ENCODE data around the gene SH2D4B.

Gene SH2D4B

DNA sequence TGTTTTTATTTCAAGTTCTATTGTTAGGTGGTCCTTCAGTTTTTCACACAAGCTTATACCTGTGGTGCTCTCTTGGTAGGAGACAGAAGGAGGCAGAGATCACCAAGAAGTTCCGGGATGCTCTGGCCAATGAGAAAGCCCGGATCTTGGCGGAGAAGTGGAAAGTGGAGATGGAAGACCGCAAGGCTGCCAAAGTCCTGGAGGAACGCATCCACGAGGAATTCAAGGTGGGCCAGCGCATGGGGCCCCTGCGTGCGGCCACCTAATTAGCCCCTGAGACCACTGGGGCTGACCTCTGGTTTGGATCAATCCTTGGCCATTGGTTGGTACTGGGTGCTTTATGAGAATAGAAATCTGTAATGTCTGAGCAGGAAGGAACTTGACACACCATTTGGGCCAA lies 33.6 kb downstream of the SH2D4B start:
- Mint-ChIP-seq H3K4me3 (no peak overlapping the region), H3K9me3 (peaks cover 6% of the 10 kb centered on the region), H3K27me3 (ENCODE audit: low read depth, poor library complexity) (peaks cover 3% of the 10 kb centered on the region), H3K27ac (no peak overlapping the region), H3K4me1 (peaks cover 25% of the 10 kb centered on the region), H3K36me3 (ENCODE audit: low read depth) (no peaks in the 10 kb centered on the region)
- no peak for DNase-seq
- TF ChIP-seq, protein P1, sequence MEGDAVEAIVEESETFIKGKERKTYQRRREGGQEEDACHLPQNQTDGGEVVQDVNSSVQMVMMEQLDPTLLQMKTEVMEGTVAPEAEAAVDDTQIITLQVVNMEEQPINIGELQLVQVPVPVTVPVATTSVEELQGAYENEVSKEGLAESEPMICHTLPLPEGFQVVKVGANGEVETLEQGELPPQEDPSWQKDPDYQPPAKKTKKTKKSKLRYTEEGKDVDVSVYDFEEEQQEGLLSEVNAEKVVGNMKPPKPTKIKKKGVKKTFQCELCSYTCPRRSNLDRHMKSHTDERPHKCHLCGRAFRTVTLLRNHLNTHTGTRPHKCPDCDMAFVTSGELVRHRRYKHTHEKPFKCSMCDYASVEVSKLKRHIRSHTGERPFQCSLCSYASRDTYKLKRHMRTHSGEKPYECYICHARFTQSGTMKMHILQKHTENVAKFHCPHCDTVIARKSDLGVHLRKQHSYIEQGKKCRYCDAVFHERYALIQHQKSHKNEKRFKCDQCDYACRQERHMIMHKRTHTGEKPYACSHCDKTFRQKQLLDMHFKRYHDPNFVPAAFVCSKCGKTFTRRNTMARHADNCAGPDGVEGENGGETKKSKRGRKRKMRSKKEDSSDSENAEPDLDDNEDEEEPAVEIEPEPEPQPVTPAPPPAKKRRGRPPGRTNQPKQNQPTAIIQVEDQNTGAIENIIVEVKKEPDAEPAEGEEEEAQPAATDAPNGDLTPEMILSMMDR (IDR thresholded peaks at IDR 0.05) = no peak

DNA sequence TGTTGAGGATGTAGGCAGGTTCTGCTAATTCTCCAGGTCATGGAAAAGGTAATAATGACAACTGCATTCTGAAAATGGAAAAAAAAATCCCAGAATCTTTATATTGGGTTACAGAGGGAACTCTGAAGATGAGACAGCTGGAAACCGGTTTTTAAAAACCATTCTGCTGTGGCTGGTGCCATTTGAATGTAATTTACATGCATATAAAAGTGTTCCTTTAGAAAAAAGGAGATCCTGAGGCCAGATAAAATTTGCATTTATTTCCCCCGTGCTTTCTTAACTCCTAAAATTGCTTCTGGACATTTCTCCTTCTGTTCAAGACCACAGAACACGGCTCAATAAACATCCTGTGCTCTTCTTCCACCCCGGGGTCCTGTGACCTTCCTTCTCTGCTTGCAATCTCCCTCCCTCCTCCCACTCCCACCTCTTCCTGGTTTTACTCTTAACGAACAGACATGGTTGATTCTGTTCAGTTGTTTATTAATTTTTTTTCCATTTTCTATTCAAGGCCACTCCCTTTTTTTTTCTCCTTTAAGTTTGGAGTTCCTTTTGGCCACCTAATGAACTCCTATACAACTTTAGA lies 41.6 kb downstream of the SH2D4B start:
- H3K27ac Mint-ChIP-seq = peak overlapping the region; percentile 38
- peaks cover 2% of the 10 kb centered on the region for H3K27me3 Mint-ChIP-seq (ENCODE audit: low read depth, poor library complexity)
- H3K36me3 Mint-ChIP-seq (ENCODE audit: low read depth) = no peaks in the 10 kb centered on the region
- peaks cover 6% of the 10 kb centered on the region for H3K9me3 Mint-ChIP-seq
- TF ChIP-seq, protein P1 (IDR thresholded peaks at IDR 0.05) = no peak
- no peak for DNase-seq
- peak overlapping the region; percentile 0 for H3K4me3 Mint-ChIP-seq
- H3K4me1 Mint-ChIP-seq = peaks cover 33% of the 10 kb centered on the region

DNA sequence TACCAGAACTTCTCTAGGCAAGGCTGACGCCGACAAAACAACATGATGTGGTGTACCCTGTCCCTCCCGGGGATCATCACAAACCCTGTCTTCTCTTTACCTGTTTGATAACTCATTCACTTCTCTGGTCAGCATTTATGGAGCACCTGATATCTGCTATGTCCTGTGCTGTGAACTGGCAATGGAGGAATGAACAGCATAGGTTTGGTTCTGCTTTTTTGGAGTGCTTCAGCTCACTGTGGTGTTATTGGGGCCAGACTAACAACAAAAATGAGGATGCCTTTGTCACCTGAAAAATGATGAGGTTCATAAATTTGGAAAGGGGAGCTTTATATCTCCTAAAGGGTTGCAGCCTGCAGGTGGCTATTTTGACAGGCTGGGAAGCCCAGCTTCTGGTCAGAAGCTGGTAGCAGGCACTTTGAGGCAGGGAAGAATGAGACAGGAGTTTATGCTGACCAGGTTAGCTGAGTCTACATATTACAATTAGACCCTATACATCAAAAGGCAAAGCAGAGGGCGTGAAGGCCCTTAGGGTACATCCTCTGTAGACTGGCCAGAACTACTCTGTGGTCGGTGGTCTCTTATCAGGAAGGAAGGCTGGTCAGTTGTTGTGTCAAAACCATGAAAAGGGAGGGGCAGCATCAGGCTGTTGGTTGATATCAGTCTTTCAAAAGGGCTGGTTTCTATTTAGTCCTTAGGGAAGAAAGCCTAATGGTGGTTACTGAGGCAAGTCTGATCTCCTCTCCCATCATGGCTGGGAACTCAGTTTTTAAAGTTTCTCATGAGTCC lies 42.3 kb downstream of the SH2D4B start:
- H3K9me3 Mint-ChIP-seq = peaks cover 6% of the 10 kb centered on the region
- H3K4me3 Mint-ChIP-seq = no peak overlapping the region
- peaks cover 33% of the 10 kb centered on the region for H3K4me1 Mint-ChIP-seq
- TF ChIP-seq, protein P1 (IDR thresholded peaks at IDR 0.05) = no peak
- DNase-seq = no peak
- H3K27me3 Mint-ChIP-seq (ENCODE audit: low read depth, poor library complexity) = peaks cover 2% of the 10 kb centered on the region
- H3K36me3 Mint-ChIP-seq (ENCODE audit: low read depth) = no peaks in the 10 kb centered on the region
- peak overlapping the region; percentile 38 for H3K27ac Mint-ChIP-seq

DNA sequence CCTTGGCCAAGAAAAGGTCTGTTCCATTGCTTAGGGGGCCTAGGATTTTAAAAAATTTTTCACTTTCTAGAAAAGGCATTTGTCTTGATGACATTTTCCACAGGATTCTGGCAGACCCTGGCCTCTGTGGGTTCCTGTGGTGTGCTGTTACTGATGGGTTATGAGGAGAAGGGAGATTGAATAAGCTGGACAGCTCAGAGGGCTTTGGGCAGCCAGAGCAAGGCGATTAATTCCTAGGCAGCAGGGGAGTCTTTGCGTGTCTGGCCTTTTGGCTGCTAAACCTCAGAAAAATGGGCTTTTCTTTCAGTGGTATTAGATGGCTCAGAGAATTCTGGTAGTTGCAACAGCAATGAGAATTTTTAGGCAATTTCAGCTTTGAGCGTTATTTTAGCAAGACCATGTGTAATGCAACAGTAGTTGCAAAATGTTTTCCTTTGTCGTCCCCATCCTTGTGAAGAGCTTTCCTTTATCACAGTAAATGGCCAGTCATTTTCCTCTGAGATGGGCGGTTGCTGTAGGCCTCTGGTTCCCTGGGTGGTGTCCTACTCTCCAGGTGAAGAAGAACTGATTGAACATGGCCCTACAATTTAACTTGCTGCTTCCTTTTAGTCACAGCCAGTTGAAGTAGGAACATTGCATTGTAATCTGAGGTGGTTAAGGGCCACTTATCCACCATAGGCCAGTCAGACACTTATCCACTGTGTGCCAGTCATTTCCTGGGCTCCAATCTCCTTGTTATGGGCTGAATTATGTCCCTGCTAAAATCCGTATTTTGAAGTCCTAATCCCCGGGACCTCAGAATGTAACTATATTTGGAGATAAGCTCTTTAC lies 43.2 kb downstream of the SH2D4B start:
- no peak for DNase-seq
- H3K27ac Mint-ChIP-seq = no peak overlapping the region
- TF ChIP-seq, protein P1 (IDR thresholded peaks at IDR 0.05) = no peak
- H3K27me3 Mint-ChIP-seq (ENCODE audit: low read depth, poor library complexity) = peaks cover 2% of the 10 kb centered on the region
- peaks cover 6% of the 10 kb centered on the region for H3K9me3 Mint-ChIP-seq
- no peaks in the 10 kb centered on the region for H3K36me3 Mint-ChIP-seq (ENCODE audit: low read depth)
- no peak overlapping the region for H3K4me3 Mint-ChIP-seq
- peaks cover 33% of the 10 kb centered on the region for H3K4me1 Mint-ChIP-seq

DNA sequence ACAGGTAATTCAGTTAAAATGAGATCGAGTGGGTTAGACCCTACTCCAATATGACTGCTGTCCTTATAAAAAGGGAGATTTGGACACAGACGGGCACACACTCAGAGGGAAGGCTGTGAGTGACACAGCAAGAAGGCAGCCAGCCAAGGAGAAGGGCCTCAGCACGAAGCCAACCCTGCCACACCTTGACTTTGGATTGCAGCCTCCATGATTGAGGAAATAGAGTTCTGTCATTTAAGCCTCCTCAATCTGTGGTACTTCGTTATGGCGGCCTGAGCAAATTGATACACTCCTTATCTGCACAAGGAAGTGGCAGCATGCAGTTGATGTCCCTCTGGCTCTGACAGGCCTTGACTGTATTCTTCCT lies 43.8 kb downstream of the SH2D4B start:
- TF ChIP-seq, protein P1 (IDR thresholded peaks at IDR 0.05) = no peak
- Mint-ChIP-seq H3K9me3 (peaks cover 6% of the 10 kb centered on the region), H3K4me1 (peaks cover 33% of the 10 kb centered on the region), H3K4me3 (no peak overlapping the region), H3K27me3 (ENCODE audit: low read depth, poor library complexity) (peaks cover 2% of the 10 kb centered on the region), H3K27ac (no peak overlapping the region), H3K36me3 (ENCODE audit: low read depth) (peaks cover under 1% of the 10 kb centered on the region)
- no peak for DNase-seq

Measured in nephron progenitor cell (in vitro differentiated cells).